Pancreas (tissue), 10 donors: ENCODE results near the gene ZC3H18. TPM values are rescaled to one million over a fixed set of nuclear protein-coding genes. Genes with fewer than 3 reads are reported as not detected.
A peak's percentile ranks its signal among the peaks of the same experiment; 100 is the strongest.

Experiments used
- ATAC-seq, 4 donors: fragments of 200-7000 bp; cut with Tn5 transposase; one replicate each; pipeline versions ENCODE4 v1.8.0 to v1.9.1; 2020; ENCODE audit warnings: mild to moderate bottlenecking in 4 of 4, moderate library complexity in 4 of 4
- DNase-seq, 6 donors: peaks; one replicate each; pipeline ENCODE4 v3.0.0-alpha.2; 2020
- FAIRE-seq: peaks from 2 replicates; lab custom pipeline; 2012; peaks lifted over from hg19 to GRCh38; lab: Jason Lieb, UNC
- H3K27ac ChIP-seq, 4 donors: fragments of 200-600 bp; sonication (generic); 1 replicate in 3 of 4; 2 replicates in 1 of 4; pipeline versions ENCODE4 v1.5.0 to v1.8.0; 2020
- H3K27me3 ChIP-seq, 4 donors: fragments of 200-600 bp; one replicate each; pipeline ENCODE4 v1.8.0; 2021
- H3K36me3 ChIP-seq, 3 donors: fragments of 200-600 bp; sonication (generic) in 1 of 3; one replicate each; pipeline versions ENCODE4 v1.5.0 to v1.8.0; 2020 to 2021
- H3K4me1 ChIP-seq, 3 donors: fragments of 200-600 bp; one replicate each; pipeline ENCODE4 v1.8.0; 2021
- H3K4me3 ChIP-seq, 4 donors: fragments of 200-600 bp; sonication (generic) in 2 of 4; one replicate each; pipeline versions ENCODE4 v1.5.0 to v1.8.0; 2020 to 2021
- H3K9me3 ChIP-seq, 4 donors: fragments of 200-600 bp; one replicate each; pipeline ENCODE4 v1.8.0; 2021
- WGBS, 2 donors: extraction: QIAGEN DNeasy Blood & Tissue Kit; methylation state at CpG; one replicate each; pipeline ENCODE4 v1.1.7; 2013; 5-methylcytosine and 5-hydroxymethylcytosine counted together
- intact Hi-C, 3 donors: fragments of 100-400 bp; cut with DNase I; formaldehyde crosslinking; loops; one replicate each; pipeline versions ENCODE4 v1.11.1 to v1.14.2; 2022
- polyA plus RNA-seq, 2 donors: library from polyadenylated mRNA; stranded (reverse); fragments of 200-250 nt; gene quantifications; one replicate each; pipeline ENCODE4 v1.2.3, GENCODE V29; 2013
- total RNA-seq, 6 donors: library from RNA; stranded (reverse); fragmentation: NEBNext Ultra II Directional in 4 of 6; extraction: Animal tissue kit (Norgen Biotek cat#: 25700) in 4 of 6; gene quantifications; one replicate each; pipeline versions ENCODE4 v1.2.1 to v1.2.4, GENCODE V29; 2021 to 2023
- TF ChIP-seq, protein P1 (sequence below), 4 donors: fragments of 200-600 bp; sonication (generic) in 3 of 4; IDR thresholded peaks; one replicate each; pipeline versions ENCODE4 v1.5.0 to v1.8.0; 2021; ENCODE audit warnings: antibody characterized with exemption in 4 of 4
- donor health status: healthy with polysubstance abuse.
- donor health status: DM: no; HTN: no; CAD: no; lungs with moderate emphysema.
- donor health status: DM: no; HTN: no; CAD: no.
- donor health status: control.
- donor health status: control.
- donor health status: Bipolar disorder and iron deficiency.
- donor health status: DM: yes; HTN: yes; CAD: no.
- donor health status: DM: no; HTN: no; CAD: no.
- donor health status: DM: no; HTN: no; CAD: no.
- donor health status: DM: yes; HTN: yes; CAD: no.

ZC3H18 gene
- total and polyA plus RNA-seq, 8 donors: 12.2 to 27.6 (median 16.8) TPM

DNA sequence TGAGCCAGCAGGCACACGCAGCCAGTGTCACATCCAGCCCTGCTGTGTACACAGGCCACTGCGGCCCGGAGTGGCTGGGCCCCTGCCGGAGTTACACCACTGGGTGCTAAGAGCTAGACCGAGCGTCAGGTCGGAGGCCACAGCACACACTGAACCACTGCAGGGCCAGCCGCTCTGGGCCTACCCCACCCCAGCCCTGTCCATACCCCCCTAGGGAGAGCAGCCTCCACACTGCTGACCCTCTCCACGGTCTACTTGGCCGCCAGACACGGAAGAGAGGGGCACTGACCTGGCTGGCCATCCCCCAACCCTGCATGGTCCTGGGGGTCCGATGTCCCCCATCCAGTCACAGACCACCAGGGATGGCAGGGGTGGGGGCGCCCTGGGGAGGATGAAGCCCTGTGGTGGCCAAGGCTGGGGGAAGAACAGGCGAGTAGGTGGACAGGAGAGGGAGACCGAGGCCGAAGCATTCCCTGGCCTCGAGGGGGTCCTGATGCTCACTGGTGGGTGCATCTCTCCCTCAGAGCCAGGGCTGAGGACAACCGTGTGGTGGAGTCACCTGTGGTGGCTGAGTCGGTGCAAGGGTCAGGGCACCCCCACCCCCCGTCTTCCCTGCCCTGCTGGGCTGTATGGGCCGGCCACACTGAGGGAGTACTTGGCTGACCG lies 34.9 kb upstream of the ZC3H18 start:
- DNase-seq: peak in 3 of 6 donors; percentile 43 to 81 (median 54)
- ATAC-seq: no peak
- 90 to 93% methylated on average over 22 of the region's 22 CpGs for WGBS, 2 donors

GRCh38 chr16:88535857-88536222 lies 34.4 kb upstream of the ZC3H18 start:
- intact Hi-C loops: no loop called here
- no peaks in the 10 kb centered on the region for H3K4me1 ChIP-seq
- no peak overlapping the region for H3K4me3 ChIP-seq
- 87 to 91% methylated on average over 9 of the region's 9 CpGs for WGBS, 2 donors
- TF ChIP-seq, protein P1, sequence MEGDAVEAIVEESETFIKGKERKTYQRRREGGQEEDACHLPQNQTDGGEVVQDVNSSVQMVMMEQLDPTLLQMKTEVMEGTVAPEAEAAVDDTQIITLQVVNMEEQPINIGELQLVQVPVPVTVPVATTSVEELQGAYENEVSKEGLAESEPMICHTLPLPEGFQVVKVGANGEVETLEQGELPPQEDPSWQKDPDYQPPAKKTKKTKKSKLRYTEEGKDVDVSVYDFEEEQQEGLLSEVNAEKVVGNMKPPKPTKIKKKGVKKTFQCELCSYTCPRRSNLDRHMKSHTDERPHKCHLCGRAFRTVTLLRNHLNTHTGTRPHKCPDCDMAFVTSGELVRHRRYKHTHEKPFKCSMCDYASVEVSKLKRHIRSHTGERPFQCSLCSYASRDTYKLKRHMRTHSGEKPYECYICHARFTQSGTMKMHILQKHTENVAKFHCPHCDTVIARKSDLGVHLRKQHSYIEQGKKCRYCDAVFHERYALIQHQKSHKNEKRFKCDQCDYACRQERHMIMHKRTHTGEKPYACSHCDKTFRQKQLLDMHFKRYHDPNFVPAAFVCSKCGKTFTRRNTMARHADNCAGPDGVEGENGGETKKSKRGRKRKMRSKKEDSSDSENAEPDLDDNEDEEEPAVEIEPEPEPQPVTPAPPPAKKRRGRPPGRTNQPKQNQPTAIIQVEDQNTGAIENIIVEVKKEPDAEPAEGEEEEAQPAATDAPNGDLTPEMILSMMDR (IDR thresholded peaks at IDR 0.05): no peak
- DNase-seq: no peak
- H3K27ac ChIP-seq: no peak overlapping the region
- no peaks in the 10 kb centered on the region for H3K27me3 ChIP-seq
- no peak for FAIRE-seq
- no peak for ATAC-seq
- no peaks in the 10 kb centered on the region for H3K9me3 ChIP-seq
- peaks cover 0 to 4% (median 0%) of the 10 kb centered on the region in 3 donors for H3K36me3 ChIP-seq

More for the DNA sequence above, 34.9 kb upstream of the ZC3H18 start:
- TF ChIP-seq, protein P1 (IDR thresholded peaks at IDR 0.05): no peak
- intact Hi-C loops: no loop called here
- H3K27ac ChIP-seq: no peak overlapping the region
- H3K36me3 ChIP-seq: peaks cover 0 to 4% (median 0%) of the 10 kb centered on the region in 3 donors
- H3K4me1 ChIP-seq: no peaks in the 10 kb centered on the region
- H3K9me3 ChIP-seq: no peaks in the 10 kb centered on the region
- no peaks in the 10 kb centered on the region for H3K27me3 ChIP-seq
- no peak for FAIRE-seq
- H3K4me3 ChIP-seq: peak overlapping the region in 1 of 4 donors; percentile 11

- no peak for FAIRE-seq
- no peak overlapping the region for H3K4me3 ChIP-seq
- peak in 3 of 6 donors; percentile 29 to 62 (median 46) for DNase-seq
- TF ChIP-seq, protein P1 (IDR thresholded peaks at IDR 0.05): no peak
- peaks cover 0 to 4% (median 0%) of the 10 kb centered on the region in 3 donors for H3K36me3 ChIP-seq
- 88 to 90% methylated on average over 11 of the region's 11 CpGs for WGBS, 2 donors
- intact Hi-C loops: no loop called here
- H3K27me3 ChIP-seq: no peaks in the 10 kb centered on the region
- no peaks in the 10 kb centered on the region for H3K9me3 ChIP-seq
- H3K4me1 ChIP-seq: no peaks in the 10 kb centered on the region
- H3K27ac ChIP-seq: no peak overlapping the region
- no peak for ATAC-seq
Measured at GRCh38 chr16:88536510-88536909, 33.7 kb upstream of the ZC3H18 start.

DNA sequence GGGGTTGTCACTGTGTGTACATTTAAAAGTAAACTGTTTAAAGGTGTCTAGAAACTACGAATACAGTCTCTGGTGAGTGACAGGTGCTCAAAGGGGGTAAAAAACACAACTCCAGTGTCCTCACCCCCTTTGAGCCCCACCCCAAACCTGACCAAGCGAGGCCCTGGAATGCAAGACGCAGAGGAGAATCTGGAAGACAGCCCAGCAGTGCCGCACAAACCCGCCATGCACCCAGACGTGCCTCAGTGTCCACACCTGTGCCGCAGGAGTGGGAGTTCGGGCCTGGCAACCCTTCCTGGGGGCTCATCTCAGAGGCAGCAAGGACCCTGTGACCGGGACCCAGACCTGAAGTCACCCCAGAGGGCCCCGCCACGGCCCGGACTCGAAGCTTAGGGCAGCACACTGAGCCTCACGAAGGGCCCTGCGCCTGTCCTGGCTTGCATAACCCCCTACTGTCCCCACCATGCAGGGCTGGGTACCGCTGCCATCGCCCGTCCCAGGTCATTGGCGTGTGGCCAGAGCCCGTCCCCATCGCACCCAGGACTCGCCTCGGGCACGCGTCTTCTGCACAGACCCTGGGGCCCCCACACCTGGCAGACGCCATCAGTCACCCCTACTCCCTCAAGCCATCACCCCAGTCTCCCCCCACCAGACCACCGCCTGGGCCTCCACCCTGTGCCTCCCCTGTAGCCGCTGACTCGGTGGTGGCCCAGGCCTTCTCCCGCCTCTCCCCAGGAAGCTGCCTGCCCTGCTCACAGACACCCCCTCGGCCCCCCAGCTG lies 33.0 kb upstream of the ZC3H18 start:
- no peak for FAIRE-seq
- Histone ChIP-seq H3K9me3 (no peaks in the 10 kb centered on the region), H3K36me3 (peaks cover 0 to 4% (median 0%) of the 10 kb centered on the region in 3 donors), H3K4me3 (no peak overlapping the region), H3K27me3 (no peaks in the 10 kb centered on the region), H3K27ac (no peak overlapping the region), H3K4me1 (no peaks in the 10 kb centered on the region)
- 56 to 62% methylated on average over 29 to 31 of the region's 31 CpGs for WGBS, 2 donors
- intact Hi-C loops: no loop called here
- TF ChIP-seq, protein P1 (IDR thresholded peaks at IDR 0.05): no peak
- ATAC-seq: peak in 3 of 4 donors; percentile 3 to 21 (median 16)
- DNase-seq: peak in 4 of 6 donors; percentile 46 to 84 (median 68)
